Measurements from ENCODE around the gene FOXD3. TPM values are rescaled to one million over a fixed set of nuclear protein-coding genes. Genes with fewer than 3 reads are reported as not detected.

The FOXD3 gene
- total and polyA plus RNA-seq, 2 experiments from 2014 or later: 13.8 to 49.0 TPM

- peak overlapping the region; percentile 35 for H3K4me3 ChIP-seq
- H2AFZ ChIP-seq: no peak overlapping the region
- peaks cover 7% of the 10 kb centered on the region for H3F3A ChIP-seq (replicated peaks; ENCODE audit: low read depth)
- no peaks in the 10 kb centered on the region; the same call in 1 of the 2 replicates for H3K9me2 ChIP-seq (ENCODE audit: insufficient read depth)
- peaks cover 21% of the 10 kb centered on the region for H3K4me1 ChIP-seq (ENCODE audit: insufficient read depth)
- Mint-ChIP-seq H3K27me3 (ENCODE audit: insufficient read depth, low read depth, poor library complexity) (peaks cover 11% of the 10 kb centered on the region), H3K27ac (peak overlapping the region; percentile 91), H3K4me1 (peaks cover 32% of the 10 kb centered on the region), H3K36me3 (ENCODE audit: low read depth) (peaks cover 17% of the 10 kb centered on the region), H3K4me3 (peak overlapping the region; percentile 55), H3K9me3 (peaks cover 11% of the 10 kb centered on the region)
- ATAC-seq: peak; percentile 54
- H3K4me2 ChIP-seq: peak overlapping the region; percentile 68
- peak; percentile 20 for DNase-seq (ENCODE audit: low spot score)
- peak overlapping the region; percentile 96 for H3K27ac ChIP-seq (ENCODE audit: low read depth)
- no peak for TF ChIP-seq JUNB (IDR thresholded peaks at IDR 0.05; ENCODE audit: unreplicated experiment)
- no peak for TF ChIP-seq CREB1 (CRISPR knock-in tag; IDR thresholded peaks at IDR 0.05; ENCODE audit: low read depth)
- peak; percentile 80; the same call in 1 of the 2 replicates for TF ChIP-seq NANOG (IDR thresholded peaks at IDR 0.05; ENCODE audit: borderline replicate concordance)
- TF ChIP-seq EZH2phosphoT487 (IDR thresholded peaks at IDR 0.05; ENCODE audit: unreplicated experiment): no peak
- TF ChIP-seq CTCF (conservative IDR thresholded peaks at IDR 0.05; ENCODE audit: low read depth in 2 of 2): no peak
- no peak for TF ChIP-seq ZNF462 (CRISPR knock-in tag; IDR thresholded peaks at IDR 0.05)
- no peaks in the 10 kb centered on the region for H3K36me3 ChIP-seq (ENCODE audit: insufficient read depth)
- no peaks in the 10 kb centered on the region for H4K20me1 ChIP-seq (replicated peaks; ENCODE audit: insufficient read depth)
- no peaks in the 10 kb centered on the region for H3K79me2 ChIP-seq (replicated peaks; ENCODE audit: insufficient read depth)
- H3K27me3 ChIP-seq (ENCODE audit: insufficient read depth): no peaks in the 10 kb centered on the region
Observed at GRCh38 chr1:63305043-63305442, 17.3 kb upstream of the FOXD3 start.
